Urothelium cell line (cell line): ENCODE measurements around the gene GMPPA.

Experiments used
- DNase-seq: peaks from one replicate; pipeline ENCODE4 v3.0.0; 2011; ENCODE audit warnings: low spot score, mixed read lengths
- FAIRE-seq: peaks from 2 replicates; lab custom pipeline; 2011; peaks lifted over from hg19 to GRCh38; lab: Jason Lieb, UNC

The GMPPA gene

DNA sequence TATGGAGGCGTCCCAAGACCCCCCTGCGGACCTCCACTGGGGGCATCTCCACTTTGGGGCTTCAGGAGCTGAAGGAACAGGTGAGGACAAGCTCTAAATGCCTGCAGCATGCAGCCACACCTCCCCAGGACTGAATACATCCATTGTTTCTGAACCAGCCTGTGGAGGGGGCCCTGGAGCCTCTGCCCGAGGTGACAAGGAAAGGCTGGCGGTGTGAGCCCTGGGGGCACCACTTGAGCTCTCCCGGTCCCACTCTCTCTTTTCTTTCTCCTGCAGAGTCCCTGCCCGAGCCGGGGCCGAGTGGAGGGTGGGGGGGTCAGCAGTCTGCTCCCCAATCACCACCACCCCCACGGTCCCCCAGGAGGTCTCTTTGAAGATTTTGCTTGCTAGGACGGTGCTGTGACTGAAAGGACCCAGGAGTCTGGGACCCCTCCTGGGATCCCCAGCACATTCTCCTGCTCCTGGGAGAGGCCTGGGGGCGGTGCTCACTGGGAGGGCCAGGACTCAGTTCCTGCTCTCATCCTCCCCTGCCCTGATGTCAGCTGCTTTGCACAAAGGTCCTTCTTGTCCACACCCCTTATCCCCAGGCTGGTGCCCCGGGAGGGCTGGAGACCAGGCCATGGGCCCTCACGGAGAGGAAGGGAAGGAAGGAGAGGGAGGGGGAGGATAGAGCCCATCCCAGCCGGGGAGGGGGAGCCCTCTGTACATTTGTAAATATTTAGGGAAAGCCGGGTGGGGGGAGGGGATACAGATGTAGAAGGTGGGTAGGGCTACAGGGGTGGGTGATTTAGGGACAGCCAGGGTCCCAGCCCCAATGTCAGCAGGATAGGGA is 39.2 kb downstream of the GMPPA start:
- no peak for DNase-seq
- no peak for FAIRE-seq

- FAIRE-seq (no peak), DNase-seq (no peak)
These were observed 39.8 kb downstream of the GMPPA start for GRCh38 chr2:219538504-219538951.

- no peak for FAIRE-seq
- no peak for DNase-seq
These were observed 40.5 kb downstream of the GMPPA start for GRCh38 chr2:219538956-219539788.

GRCh38 chr2:219539926-219540678 is 41.4 kb downstream of the GMPPA start:
- FAIRE-seq: no peak
- no peak for DNase-seq

GRCh38 chr2:219540784-219541504 is 42.3 kb downstream of the GMPPA start:
- DNase-seq (no peak), FAIRE-seq (peak; percentile 40)

DNA sequence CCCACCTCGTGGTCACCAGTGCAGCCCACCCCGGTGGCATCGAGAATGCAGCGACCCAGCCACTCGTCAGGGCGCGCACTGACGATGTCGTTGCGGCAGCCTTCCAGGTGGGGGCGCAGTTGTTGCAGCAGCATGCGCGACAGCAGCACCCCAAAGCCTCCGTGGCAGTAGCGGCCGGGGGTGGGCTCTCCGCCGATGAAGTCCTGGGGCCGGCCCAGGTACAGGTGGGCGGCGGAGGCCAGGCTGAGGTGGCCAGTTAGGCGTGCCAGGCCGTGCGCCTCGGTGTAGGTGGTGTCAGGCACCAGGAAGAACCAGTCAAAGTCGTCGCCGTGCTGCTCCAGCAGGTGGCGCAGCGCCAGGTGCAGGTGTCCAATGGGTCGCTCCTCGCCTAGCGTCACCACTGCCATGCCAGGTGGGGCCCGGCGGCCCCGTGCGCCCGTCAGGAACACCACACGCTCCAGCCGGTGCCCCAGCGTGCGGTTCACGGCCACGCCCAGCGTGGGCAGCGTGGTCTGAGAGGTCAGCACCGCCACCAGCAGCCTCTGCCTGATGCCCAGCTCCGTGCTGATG is 43.0 kb downstream of the GMPPA start:
- peak; percentile 93 for FAIRE-seq

DNA sequence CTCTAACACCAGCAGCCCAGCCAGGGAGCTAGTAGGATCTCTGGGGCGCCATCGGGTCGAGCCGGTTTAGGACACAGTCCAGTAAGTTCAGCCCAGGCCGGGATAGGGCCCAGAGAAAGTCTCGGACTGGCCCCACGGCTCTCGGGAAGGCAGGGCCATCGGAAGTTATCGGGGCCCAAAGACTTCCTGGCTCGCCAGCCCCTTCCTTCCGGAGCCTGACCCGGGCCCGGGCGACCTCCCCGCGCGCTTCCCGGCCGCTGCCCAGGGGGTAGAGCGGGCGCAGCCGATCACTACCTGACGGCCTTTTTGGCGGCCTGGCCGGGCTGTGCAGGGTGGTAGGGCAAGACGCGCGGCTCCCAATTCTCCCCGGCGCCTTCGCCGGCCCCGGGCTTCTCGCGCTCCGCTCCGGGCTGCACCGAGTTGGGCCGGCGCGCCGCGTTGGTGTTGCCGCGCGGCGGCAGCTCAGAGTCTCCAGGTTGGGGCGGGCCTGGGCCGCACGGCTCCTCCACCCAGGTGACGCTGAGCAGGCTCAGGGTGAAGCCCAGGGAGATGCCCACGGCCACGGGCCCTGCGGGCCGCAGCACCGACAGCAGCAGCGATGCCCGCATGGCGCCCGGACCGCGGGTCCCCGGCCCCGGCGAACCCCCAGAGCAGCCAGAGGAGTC is 44.4 kb downstream of the GMPPA start:
- peak; percentile 47 for DNase-seq
- no peak for FAIRE-seq

More for the DNA sequence above, 43.0 kb downstream of the GMPPA start:
- DNase-seq: peak; percentile 89

- FAIRE-seq (peak; percentile 90), DNase-seq (peak; percentile 98)
These were observed 45.1 kb downstream of the GMPPA start, which contains the start of the genes CHPF and TMEM198 for GRCh38 chr2:219543596-219544358. CHPF (minus strand) TSS chr2:219543809; CDS start chr2:219543538, 271 bp downstream. TMEM198 (plus strand) TSS chr2:219544028; CDS start chr2:219544728, 700 bp downstream.

DNA sequence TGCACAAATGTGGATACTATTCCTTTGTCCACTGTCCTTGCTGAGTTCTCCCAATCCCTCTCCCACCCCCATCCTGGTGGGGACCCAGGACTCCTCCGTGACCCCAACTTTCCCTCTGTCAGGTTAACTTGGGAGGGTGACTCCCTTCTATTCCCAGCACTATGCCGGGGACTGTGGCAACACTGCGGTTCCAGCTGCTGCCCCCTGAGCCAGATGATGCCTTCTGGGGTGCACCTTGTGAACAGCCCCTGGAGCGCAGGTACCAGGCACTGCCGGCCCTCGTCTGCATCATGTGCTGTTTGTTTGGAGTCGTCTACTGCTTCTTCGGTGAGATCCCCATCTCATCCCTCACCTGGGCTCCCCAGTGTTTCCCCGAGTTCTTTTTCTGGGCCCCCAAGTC is 45.9 kb downstream of the GMPPA start:
- FAIRE-seq: no peak
- no peak for DNase-seq

GRCh38 chr2:219545295-219545942 is 46.7 kb downstream of the GMPPA start:
- DNase-seq: no peak
- no peak for FAIRE-seq

- FAIRE-seq (no peak), DNase-seq (no peak)
These were observed 47.3 kb downstream of the GMPPA start for GRCh38 chr2:219545943-219546352.

DNA sequence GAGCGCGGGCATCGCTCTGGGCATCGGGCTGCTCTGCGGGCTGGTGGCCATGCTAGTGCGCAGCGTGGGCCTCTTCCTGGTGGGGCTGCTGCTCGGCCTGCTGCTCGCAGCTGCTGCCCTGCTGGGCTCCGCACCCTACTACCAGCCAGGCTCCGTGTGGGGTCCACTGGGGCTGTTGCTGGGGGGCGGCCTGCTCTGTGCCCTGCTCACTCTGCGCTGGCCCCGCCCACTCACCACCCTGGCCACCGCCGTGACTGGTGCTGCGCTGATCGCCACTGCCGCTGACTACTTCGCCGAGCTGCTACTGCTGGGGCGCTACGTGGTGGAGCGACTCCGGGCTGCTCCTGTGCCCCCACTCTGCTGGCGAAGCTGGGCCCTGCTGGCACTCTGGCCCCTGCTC is 48.9 kb downstream of the GMPPA start:
- no peak for DNase-seq
- no peak for FAIRE-seq

GRCh38 chr2:219548990-219549389 is 50.3 kb downstream of the GMPPA start:
- DNase-seq (no peak), FAIRE-seq (no peak)

GRCh38 chr2:219549619-219550018 is 50.9 kb downstream of the GMPPA start:
- FAIRE-seq (no peak), DNase-seq (no peak)

GRCh38 chr2:219551441-219552381 is 53.0 kb downstream of the GMPPA start:
- no peak for FAIRE-seq
- peak; percentile 55 for DNase-seq

DNA sequence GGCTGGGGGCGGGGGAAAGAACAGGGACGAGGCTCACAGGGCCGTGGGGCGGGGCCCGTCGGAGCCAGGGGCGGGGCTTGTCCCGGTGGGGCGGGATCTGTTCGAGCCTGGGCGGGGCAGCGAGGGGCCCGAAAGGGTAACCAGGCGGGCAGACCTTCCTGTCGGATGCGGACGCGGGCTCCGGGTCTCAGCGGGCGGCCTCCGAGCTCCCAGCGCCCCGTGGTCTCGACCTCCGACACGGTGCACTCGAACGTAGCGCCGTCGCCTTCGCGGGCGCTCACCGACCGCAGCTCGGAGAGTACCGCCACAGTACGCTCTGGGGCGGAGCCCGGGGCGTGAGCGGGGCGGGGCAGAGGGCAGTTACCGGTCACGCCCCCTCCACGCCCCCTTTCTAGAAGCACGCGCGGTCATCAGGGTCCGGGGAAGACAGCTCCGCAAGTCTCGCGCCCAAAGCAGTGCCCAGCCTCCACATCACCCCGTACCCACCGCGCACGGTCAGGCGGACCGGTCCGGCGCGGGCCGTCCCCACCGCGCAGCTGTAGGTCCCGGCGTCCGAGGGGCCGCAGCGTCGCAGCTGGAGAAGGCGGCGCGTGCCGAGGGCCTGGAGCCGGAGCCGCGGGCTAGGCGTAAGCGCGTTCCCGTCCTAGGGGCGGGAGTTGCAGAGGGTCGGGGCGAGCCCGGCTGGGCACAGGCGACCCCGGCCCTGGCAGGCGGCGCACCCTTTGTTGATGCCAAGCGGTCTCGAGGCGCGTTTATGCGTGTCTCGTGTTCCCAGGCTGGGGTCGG is 53.9 kb downstream of the GMPPA start:
- FAIRE-seq (peak; percentile 55), DNase-seq (peak; percentile 92)
